ENCODE data around the gene MDK.
A peak's percentile ranks its signal among the peaks of the same experiment; 100 is the strongest.

The MDK gene

DNA sequence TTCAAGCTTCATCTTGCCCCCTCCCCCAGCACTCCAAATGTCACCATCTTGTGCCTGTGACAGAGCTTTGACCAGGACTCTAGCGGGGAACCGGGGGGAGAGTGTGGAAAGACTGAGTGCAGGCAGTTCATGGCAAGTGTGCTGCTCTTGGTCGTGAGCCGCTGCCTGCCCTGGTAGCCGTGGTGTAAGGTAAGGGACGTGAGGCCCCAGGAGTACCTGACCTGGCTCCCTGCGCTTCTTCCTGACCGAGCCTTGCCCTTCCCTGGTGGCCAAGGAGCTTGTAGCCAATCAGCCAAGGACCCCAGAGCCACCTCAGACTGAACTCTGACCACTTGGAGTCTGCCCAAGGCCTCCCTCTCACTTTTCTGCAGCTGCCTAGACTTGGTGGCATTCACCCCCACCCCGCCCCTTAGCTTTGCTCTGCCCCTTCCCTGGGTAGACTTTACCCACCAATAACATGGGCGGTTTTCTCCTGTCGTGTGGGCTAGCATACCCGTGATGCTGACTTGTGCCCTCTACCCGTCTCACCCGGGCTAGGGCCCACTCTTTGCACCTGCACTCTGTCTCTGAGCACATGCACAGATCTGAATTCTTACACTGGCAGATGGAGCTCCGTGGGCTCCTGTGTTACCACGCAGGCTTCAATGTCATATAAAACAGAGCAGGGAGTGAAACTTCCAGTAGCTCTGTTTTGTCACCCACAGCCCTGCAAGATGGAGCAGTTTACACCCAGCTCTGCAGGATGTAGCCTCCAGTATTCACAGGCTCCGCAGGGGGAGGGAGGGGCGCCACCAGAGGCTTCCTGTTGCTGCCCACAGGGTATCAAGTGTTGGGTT is 32.7 kb upstream of the MDK start:
- DNase-seq: peak; percentile 23

DNA sequence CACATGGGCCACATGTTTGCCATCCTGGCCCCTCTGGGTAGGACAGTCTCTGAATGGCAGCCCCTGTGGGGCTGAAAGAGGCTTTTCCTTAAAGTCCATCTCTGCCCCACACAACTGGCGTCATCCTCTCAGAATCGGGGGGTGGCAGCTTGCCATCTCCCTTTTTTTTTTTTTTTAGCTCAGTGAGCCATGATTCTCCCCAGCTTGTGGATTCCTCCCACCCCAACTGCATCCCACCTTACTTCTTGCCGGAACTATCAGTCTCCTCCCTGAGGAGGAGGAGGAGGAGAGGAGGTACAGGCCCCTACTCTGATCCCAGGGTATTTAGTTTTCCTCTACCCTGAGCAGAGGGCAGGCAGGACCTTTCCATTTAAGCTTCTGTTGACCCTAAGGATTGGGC is 30.8 kb upstream of the MDK start:
- DNase-seq: no peak

DNA sequence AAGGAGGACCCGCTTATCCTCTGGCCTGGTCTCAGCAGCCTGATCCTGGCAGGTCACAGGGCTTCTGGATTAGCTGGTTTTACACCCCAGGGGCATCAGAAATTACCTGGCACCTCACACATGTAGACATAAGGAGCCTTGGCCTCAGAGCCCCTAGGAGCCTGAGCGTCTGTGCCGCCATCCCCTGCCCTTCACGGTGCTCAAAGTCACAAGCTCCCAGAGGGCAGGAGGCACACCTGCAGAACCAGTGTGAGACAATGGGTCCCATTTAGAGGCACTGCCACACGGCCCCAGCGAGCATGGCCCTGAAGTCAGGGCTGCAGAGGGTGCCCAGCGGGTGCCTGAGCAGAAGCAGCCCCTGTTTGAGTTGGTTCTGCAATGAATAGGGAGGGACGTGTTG is 30.3 kb upstream of the MDK start:
- no peak for DNase-seq

DNA sequence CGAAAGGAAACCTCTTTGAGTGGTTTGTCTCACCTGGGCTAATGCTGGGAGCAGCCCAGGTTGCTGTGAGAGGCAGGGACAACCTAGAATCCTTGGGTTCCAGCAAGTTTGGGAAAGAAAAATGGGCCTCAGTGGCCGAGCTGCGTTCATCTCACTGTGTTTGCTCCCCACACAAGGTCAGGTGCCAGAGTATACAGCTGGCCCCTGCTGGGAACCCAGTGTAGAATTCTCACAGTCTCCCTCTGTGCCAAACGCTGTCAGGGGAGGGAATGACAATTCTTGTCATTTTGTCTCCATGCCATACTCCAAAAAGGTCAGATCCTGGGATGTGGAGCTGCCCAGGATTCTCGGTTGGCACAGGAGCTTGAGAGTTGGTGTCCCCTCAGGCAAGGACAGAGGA is 29.9 kb upstream of the MDK start:
- DNase-seq: no peak

DNA sequence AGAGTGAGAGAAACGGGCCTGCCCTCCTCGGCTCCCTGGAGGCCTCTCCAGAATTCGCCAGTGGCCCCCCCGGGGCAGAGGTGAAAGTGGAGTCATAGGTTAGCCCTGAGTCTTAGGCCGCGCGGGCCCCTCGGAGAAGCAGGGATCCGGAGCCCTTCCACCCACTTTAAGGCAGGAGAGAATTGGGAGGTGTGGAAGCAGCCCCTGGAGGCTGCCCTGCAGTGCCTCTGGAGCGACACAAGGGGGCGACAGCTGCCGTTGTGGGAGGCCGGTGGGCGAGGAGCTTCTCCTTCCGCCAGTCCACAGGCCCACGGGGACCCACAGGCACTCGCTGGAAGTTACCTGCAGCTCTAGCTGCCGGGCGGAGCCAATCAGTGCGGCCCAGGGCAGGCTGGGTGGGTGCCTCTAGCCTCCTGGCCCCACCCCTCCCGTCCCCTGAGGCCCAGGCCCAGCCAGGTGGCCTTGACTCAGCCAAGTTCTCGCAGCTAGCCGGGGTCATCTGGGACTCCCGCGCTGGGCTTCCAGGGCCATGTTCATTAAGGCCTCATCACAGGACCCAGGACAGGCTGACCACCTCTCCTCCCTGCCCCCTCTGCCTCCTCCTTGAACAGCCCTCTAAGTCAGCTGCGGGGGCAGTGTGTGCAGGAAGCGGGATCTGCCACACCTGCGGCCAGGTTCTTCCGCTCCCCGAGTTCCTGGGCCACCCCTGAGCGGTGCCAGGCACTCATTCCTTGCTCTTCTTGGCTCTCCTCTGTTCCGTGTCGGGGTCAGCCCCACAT is 29.2 kb upstream of the MDK start:
- no peak for DNase-seq

DNA sequence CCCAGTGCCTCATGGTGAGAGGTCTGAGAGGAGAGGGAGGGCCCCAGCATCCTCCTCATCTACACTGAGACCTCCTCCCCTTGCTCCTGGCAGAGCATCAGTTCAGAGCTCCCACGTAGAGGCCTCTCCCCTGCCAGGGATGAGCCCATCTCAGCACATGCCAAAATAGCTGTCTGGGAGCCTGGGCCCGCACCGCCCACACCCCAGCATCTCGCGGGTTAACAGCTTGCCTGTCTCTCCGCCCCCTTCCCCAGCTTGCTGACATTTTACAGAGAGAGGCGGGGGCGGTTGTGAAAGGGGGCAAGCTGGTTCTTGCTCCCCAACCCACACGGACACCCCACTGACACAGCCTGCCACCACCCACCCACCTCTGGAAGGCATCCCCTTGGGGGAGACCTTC is 27.8 kb upstream of the MDK start:
- no peak for DNase-seq

DNA sequence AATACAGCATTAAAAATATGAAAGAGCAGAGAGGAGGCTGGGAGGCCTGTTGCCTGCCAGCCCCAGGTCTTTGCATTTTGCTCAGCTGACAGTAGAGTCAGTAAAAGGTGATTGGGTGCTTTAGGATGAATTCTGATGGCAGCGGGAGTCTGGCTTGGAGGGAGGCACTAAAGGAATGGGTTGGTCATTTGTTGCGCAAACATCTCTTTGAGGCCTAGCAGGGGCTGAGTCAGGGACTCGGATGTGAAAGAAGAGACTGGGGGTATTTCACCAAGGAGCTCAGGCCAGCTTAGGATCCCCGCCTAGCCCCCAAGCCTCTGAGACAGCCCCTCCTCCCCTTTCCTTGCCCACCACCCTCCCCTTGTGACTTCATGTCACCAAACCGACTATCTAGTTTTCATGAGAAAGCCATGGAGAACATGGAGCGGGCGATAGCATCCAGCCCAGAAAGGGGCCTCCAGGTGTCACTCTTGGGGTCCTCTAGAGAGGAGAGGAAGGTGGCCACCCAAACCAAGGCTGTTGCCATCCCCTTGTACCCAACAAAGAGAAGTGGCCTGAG is 24.5 kb upstream of the MDK start:
- DNase-seq: no peak

DNA sequence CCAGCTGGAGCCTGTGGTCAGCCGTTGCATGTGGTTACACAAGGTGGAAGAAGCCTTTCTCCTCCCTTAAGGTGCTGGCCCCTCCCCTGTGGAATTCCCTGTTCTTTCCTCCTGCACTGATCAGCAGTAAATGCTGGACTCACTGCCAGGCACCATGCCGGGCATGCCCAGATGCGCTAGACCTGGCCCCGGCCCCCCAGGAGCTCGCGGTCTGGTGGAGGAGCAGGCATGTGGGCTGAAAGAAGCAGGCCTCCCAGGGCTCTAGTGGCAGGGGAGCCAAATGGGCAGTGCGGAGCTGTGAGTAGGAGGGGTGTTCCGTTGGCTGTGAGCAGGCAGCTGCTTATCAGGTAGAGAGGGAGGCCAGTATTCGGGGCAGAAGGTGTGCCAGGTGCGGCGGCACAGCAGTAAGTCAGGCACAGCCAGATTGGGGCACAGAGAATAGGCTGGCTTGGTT is 24.0 kb upstream of the MDK start:
- no peak for DNase-seq

DNA sequence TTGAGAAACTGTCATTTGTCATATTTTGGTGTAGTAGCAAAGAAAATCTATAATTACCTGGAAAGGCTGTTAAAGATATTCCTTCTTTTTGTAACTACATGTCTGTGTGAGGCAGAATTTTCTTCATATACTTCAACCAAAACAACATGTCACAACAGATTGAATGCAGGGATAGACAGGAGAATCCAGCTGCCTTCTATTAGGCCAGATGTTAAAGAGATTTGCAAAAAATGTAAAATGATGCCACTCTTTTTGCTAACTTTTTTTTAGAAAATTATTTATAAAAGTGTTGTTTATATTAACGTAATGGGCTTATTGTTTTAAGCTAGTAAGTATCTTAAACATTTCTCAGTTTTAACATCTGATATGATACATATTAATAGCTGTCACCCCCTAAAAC is 21.5 kb upstream of the MDK start:
- no peak for DNase-seq

DNA sequence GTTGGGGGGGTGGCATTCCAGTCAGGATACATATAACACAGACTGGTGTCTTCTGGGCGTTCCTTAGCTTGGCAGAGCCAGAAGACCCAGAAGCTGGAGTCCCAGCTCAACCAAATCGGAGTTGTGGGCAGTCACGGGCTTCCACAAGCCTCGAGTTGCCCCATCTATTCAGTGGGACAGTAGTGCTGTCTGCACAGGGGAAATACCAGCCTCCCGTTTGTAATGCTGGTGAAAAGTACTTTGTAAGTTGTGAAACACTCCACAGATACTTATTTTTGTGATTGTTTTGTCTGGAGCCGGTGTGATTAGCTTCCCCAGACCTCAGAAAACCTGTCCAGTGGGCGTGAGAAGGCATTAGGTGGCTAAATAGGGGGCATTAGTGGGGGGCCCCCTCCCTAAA is 20.6 kb upstream of the MDK start:
- no peak for DNase-seq

DNA sequence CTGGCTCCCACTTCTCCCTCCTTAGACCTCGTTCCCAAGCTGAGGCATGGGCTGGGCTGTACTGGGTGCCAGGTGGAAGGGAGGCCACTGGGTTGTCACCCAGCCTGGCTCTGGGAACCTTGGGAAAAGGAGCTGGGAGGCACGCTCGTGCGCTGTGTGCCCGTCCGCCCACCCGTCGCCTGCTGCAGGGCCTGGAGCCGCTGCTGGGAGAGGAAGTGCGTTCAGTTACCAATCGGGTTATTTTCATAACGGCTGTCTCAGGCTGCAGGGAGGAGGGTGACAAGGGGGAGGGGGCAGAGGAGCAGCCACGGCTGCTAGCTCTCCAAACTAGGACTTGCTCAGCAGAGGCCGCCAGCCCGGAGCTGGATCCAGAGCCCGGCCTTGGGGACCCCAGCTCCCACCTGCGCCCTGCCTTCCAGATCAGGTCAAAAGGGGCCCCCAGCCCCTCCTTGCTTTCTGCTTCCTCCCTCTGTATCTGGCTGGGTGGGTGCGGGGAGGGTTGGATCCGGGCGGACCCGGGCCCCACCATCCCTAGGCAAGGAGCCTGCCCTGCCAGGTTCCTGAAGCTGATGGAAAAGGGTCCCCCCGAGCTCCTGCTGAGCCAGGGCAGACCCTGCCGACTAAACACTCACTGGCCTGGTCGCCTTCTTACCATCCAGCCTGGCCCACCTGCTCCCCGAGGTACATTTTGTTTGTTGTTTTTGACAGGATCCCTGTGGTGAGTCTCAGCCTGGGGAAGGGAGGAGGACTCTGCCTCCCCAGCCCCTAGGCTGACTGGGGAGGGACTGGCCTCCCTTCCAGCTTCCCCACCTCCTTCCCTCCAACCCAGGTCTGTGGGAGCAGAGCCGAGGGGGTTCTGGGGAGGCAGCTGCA is 19.9 kb upstream of the MDK start:
- no peak for DNase-seq

DNA sequence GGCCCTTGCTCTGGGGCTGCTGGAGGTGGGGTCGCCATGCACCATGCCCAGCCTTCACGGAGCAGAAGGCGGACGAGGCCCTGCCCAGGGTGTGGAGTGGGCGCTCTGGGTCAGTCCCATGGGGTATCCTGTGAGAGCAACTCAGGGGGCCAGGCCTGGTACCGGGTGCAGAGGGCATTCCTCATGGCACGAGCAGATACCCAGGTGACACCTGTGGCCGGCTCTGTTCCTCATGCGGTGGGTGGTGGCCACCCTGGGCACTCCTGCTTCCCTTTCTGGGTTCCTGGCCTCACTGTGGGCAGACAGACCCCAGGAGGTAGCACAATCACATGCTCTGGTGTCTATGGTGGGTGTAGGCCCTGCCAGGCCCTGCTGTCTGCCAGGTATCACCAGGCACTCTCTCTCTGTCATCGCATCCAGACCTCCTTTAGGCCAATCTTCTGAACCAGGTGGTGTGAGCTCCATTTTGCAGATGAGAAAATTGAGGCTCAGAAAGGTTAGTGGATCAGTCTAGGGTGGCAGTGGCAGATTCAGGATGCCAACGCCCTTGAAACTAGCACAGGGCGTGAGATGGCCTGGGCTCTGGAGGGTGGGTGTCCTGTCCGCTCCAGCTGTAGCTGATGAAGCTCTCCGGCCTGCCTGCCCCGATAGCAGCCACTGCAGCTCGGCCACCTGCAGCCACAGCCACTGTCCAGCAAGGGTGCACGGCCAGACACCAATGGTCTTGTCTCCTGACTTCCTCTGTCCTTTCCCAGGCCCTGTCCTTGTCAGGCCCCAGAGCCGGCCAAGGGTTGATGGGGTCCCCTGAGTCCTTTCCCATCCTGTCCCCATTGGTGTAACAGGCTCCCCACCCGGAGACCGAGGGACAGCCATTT is 19.1 kb upstream of the MDK start:
- DNase-seq: no peak

DNA sequence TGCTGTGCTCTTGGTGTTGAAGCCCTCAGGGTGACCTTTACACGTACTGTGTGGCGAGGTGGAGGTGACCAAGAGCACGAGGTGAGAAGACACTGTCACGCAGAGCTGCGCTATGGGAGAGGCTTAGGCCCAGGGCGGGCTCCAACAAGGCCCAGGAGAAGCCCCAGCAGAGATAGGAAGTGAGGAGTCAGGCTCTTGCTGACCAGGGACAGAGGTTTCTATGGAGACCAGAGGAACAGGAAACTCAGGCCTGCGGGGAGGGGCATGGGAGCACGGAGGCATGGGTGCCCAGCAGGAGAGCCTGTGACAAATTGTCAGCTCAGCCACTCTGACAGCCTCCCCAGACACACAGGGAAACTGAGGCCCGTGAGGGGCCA is 18.4 kb upstream of the MDK start:
- no peak for DNase-seq

DNA sequence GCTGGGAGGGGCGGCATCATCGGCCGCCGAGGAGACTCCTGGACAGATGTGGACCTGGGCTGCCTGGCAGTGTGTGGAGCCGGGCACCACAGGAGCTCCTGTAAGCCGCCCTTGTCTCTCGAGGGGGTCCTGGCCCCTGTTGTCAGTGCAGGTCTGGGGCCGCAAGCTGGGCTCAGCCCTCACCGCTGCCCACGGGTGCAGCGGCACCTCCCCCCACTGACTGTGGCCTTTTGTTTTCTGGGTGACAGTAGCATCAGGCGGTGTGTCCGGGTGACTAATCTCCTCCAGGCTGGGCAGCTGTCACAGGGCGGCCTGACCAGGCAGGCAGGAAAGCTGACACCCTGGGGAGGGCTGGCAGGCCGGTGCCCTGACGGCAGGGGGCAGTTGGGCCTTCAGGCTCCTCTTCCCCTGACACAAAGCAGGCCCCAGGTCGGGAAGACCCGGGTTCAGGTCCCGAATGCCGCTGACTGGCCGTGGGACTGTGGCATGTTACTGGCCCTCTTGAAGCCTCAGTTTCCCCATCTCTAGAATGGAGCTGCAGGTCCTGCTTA is 17.9 kb upstream of the MDK start:
- DNase-seq: no peak

DNA sequence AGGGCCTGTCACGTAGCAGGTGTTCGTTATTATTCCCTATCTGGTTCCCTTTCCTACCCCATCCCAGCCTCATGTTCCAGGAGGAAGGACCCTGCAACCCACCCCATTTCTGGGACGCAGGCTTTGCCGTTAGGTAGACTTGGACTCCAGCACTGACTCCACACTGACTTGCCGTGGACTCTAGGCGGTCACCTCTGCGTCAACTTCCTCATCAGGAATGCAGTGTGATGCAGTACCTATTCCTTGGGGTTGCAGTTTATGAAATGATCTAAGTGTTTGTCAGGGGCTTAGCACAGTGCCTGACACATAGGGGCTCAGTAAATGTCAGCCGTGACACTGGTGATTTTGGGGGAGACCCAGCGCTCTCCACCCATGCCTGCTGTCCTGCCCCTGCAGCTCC is 17.4 kb upstream of the MDK start:
- no peak for DNase-seq

DNA sequence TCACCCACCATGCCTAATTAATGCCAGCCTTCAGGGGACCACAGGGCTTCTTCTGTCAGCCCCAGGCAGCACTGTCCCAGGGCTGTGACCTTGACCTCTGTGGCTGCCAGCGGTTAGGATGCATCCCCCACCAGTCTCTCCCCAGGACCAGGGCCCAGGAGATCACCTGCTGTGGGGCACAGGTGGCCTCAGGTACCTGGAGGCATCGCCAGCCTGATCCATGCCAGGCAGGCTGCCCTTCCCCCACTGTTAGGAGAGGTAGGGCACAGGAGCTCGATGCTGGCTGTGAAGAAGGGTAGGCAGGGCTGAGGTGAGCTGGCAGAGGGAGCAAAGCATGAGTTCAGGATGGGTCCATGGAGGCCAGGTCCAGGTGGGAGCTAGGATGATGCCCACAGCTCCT is 16.7 kb upstream of the MDK start:
- DNase-seq: no peak

DNA sequence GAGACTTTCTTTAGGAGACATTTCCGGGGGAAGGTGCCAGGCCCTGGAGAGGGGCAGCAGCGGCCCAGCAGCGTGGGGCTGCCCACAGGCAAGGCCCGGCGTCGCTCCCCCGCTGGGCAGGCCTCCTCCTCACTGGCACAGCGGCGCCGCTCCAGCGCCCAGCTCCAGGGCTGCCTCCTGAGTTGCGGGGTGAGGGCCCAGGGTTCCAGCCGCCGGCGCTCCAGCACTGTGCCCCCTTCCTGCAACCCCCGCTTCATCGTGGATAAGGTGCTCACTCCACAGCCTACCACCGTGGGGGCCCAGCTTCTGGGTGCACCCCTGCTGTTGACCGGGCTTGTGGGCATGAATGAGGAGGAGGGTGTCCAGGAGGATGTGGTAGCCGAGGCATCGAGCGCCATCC is 15.2 kb upstream of the MDK start:
- no peak for DNase-seq

DNA sequence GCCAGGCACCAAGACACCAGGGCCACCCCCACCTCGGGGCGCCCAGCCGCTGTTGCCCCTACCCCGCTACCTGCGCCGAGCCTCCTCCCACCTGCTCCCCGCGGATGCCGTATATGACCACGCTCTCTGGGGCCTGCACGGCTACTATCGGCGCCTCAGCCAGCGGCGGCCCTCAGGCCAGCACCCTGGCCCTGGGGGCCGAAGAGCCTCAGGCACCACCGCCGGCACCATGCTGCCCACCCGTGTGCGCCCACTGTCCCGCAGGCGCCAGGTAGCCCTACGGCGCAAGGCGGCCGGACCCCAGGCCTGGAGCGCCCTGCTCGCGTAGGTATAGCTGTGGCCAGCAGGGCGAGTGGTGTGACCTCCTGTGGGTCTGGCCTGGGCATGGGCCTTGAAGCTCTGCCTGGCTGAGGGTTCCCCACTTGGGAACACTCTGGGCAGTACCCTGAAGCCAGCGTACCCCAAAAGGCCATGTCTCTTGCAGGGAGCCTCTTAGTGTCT is 14.8 kb upstream of the MDK start:
- DNase-seq: no peak

DNA sequence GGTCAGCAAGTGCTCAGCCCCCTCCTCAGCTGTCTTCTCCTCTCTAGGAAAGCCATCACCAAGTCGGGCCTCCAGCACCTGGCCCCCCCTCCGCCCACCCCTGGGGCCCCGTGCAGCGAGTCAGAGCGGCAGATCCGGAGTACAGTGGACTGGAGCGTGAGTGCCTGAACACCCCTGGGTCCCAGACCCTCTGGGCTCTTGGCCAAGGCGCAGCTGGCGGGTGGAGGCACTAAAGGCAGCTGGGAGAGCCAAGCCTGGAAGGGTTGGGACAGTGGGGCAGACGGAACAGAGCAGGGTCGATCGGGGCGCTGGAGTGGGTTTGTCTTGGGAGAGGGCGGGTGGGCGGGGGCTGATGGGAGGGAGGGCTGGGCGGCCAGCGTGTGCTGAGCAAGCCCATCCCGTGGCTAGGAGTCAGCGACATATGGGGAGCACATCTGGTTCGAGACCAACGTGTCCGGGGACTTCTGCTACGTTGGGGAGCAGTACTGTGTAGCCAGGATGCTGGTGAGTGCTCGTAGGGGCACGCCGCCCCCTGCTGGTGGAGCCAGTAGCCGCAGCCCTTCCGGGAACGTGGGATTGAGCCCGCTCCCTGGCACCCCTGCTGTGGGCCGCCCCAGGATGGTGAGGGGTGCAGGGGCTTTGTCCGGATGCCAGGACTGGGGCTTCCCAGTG is 14.1 kb upstream of the MDK start:
- peak; percentile 38 for DNase-seq

DNA sequence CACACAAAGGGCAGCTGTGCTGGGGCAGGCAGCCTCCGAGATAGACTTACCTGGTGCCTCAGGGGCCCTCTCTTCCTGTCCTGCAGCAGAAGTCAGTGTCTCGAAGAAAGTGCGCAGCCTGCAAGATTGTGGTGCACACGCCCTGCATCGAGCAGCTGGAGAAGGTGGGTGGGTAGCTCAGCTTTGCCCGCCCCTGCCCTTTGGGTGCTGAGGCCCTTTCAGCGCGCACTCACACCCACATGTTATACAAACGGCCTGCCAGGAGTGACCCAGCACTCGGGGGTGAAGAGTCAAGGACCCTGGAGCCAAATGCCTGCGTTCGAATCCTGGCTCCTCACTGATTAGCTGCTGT is 13.6 kb upstream of the MDK start:
- no peak for DNase-seq

Data from NCI-H345 (cell line).